Mucosa of descending colon (tissue), 3 donors: ENCODE results near the gene FERMT2. TPM values are rescaled to one million over a fixed set of nuclear protein-coding genes. Genes with fewer than 3 reads are reported as not detected.

Experiments
- ATAC-seq: fragments of 200-7000 bp; cut with Tn5 transposase; one replicate; pipeline ENCODE4 v1.9.1; 2020; ENCODE audit warnings: mild to moderate bottlenecking, moderate library complexity
- DNase-seq, 3 donors: peaks; one replicate each; pipeline ENCODE4 v3.0.0-alpha.2; 2020
- H3K36me3 ChIP-seq: fragments of 200-600 bp; one replicate; pipeline ENCODE4 v1.8.0; 2021; ENCODE audit warnings: low read depth, mild to moderate bottlenecking
- H3K4me1 ChIP-seq: fragments of 200-600 bp; one replicate; pipeline ENCODE4 v1.8.0; 2021; ENCODE audit warnings: low read depth, mild to moderate bottlenecking
- H3K4me3 ChIP-seq: fragments of 200-600 bp; one replicate; pipeline ENCODE4 v1.8.0; 2021; ENCODE audit warnings: mild to moderate bottlenecking
- H3K9me3 ChIP-seq: fragments of 200-600 bp; one replicate; pipeline ENCODE4 v1.8.0; 2021; ENCODE audit warnings: mild to moderate bottlenecking
- intact Hi-C, 2 donors: fragments of 100-400 bp; cut with DNase I in 1 of 2; cut with micrococcal nuclease in 1 of 2; formaldehyde crosslinking; loops; one replicate each; pipeline versions ENCODE4 v1.11.0 to v1.11.1; 2022; cut with DNase I, micrococcal nuclease
- total RNA-seq, 3 donors: library from RNA; stranded (reverse); fragmentation: NEBNext Ultra II Directional in 2 of 3; extraction: Animal tissue kit (Norgen Biotek cat#: 25700) in 2 of 3; gene quantifications; one replicate each; pipeline versions ENCODE4 v1.2.1 to v1.2.4, GENCODE V29; 2021 to 2023
- TF ChIP-seq, protein P1 (sequence below): fragments of 200-600 bp; IDR thresholded peaks from one replicate; pipeline ENCODE4 v1.8.0; 2022; ENCODE audit warnings: antibody characterized with exemption, mild to moderate bottlenecking
- donor health status: DM: no; HTN: no; CAD: no; lungs with moderate emphysema.
- donor health status: DM: no; HTN: no; CAD: no.
- donor health status: DM: no; HTN: yes; CAD: no.

FERMT2 gene
- total RNA-seq, 3 donors from 2014 or later, result 6.9 to 228 (median 22.9) TPM

GRCh38 chr14:52939427-52939826 is 11.4 kb downstream of the FERMT2 start:
- intact Hi-C loops, result no loop called here
- ATAC-seq (no peak), DNase-seq (no peak)
- TF ChIP-seq, protein P1, sequence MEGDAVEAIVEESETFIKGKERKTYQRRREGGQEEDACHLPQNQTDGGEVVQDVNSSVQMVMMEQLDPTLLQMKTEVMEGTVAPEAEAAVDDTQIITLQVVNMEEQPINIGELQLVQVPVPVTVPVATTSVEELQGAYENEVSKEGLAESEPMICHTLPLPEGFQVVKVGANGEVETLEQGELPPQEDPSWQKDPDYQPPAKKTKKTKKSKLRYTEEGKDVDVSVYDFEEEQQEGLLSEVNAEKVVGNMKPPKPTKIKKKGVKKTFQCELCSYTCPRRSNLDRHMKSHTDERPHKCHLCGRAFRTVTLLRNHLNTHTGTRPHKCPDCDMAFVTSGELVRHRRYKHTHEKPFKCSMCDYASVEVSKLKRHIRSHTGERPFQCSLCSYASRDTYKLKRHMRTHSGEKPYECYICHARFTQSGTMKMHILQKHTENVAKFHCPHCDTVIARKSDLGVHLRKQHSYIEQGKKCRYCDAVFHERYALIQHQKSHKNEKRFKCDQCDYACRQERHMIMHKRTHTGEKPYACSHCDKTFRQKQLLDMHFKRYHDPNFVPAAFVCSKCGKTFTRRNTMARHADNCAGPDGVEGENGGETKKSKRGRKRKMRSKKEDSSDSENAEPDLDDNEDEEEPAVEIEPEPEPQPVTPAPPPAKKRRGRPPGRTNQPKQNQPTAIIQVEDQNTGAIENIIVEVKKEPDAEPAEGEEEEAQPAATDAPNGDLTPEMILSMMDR, result no peak
- Histone ChIP-seq H3K36me3 (no peaks in the 10 kb centered on the region), H3K9me3 (no peaks in the 10 kb centered on the region), H3K4me3 (no peak overlapping the region), H3K4me1 (no peaks in the 10 kb centered on the region)

DNA sequence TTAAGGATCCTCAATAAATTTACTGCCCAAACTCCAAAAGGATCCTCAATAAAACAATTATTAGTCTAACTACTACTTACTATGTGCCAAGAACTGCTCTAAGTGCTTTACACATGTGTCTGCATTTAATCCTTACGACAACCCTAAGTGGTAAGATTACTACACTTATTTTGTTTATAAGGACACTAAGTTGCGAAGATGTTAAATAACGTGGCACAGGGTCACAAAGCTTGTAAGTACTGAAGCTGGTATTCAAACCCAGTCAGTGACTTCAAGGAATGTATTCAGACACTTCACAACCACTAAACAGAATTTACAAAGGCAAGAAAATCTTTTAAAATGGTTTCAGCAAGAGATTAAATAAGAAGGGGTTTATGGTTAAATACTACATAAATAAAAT is 13.0 kb downstream of the FERMT2 start:
- Histone ChIP-seq H3K9me3 (no peaks in the 10 kb centered on the region), H3K36me3 (no peaks in the 10 kb centered on the region), H3K4me1 (no peaks in the 10 kb centered on the region), H3K4me3 (no peak overlapping the region)
- TF ChIP-seq, protein P1, result no peak
- ATAC-seq, result no peak
- no peak for DNase-seq
- intact Hi-C loops, result no loop called here

DNA sequence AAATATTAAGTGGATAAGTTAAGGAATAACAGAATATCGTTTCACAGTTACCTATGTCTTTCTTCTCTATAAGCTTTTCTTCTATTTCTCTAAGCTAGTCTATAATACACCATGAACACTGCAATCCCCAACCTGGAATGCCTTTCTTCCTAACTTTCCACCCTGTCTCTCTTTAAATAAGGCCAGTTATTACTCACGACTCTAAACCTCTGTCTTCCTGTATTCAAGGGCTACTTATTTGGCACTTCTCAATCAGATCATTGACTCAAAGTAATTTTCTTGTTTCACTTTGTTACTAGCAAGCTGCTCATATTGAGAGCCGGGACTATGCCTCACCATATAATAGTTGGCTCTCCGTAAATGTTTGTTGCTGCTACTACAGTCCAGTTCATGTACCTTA is 13.5 kb downstream of the FERMT2 start:
- TF ChIP-seq, protein P1, result no peak
- Histone ChIP-seq H3K36me3 (no peaks in the 10 kb centered on the region), H3K4me3 (no peak overlapping the region), H3K4me1 (no peaks in the 10 kb centered on the region), H3K9me3 (no peaks in the 10 kb centered on the region)
- ATAC-seq (no peak), DNase-seq (no peak)
- intact Hi-C loops, result no loop called here

- intact Hi-C loops, result no loop called here
- ATAC-seq (no peak), DNase-seq (no peak)
- no peaks in the 10 kb centered on the region for H3K4me1 ChIP-seq
- H3K4me3 ChIP-seq, result no peak overlapping the region
- no peaks in the 10 kb centered on the region for H3K36me3 ChIP-seq
- TF ChIP-seq, protein P1, result no peak
- no peaks in the 10 kb centered on the region for H3K9me3 ChIP-seq
Observed at GRCh38 chr14:52936437-52936836, 14.4 kb downstream of the FERMT2 start.

- no peaks in the 10 kb centered on the region for H3K9me3 ChIP-seq
- no peak overlapping the region for H3K4me3 ChIP-seq
- no peak for ATAC-seq
- TF ChIP-seq, protein P1, result no peak
- H3K4me1 ChIP-seq, result no peaks in the 10 kb centered on the region
- no peak for DNase-seq
- no peaks in the 10 kb centered on the region for H3K36me3 ChIP-seq
- intact Hi-C loops, result no loop called here
Observed at GRCh38 chr14:52935833-52936232, 15.0 kb downstream of the FERMT2 start.

GRCh38 chr14:52934762-52935161 is 16.1 kb downstream of the FERMT2 start:
- TF ChIP-seq, protein P1, result no peak
- DNase-seq (no peak), ATAC-seq (no peak)
- H3K9me3 ChIP-seq, result no peaks in the 10 kb centered on the region
- H3K4me1 ChIP-seq, result no peaks in the 10 kb centered on the region
- intact Hi-C loops, result no loop called here
- H3K36me3 ChIP-seq, result no peaks in the 10 kb centered on the region
- H3K4me3 ChIP-seq, result no peak overlapping the region
